Measurements from ENCODE around the gene TMEM145.

The TMEM145 gene

GRCh38 chr19:42277821-42278451 lies 35.2 kb upstream of the TMEM145 start:
- no peak for DNase-seq (ENCODE audit: low read depth in 2 of 2)

GRCh38 chr19:42278452-42279154 lies 34.5 kb upstream of the TMEM145 start:
- DNase-seq (ENCODE audit: low read depth in 2 of 2): no peak

- DNase-seq (ENCODE audit: low read depth in 2 of 2): no peak
These were observed 33.8 kb upstream of the TMEM145 start for GRCh38 chr19:42279155-42279901.

- peak; percentile 63 to 81 for DNase-seq (ENCODE audit: low read depth in 2 of 2)
These were observed 33.0 kb upstream of the TMEM145 start for GRCh38 chr19:42279902-42280814.

- DNase-seq (ENCODE audit: low read depth in 2 of 2): peak in 1 of 2 donors; percentile 38
These were observed 32.3 kb upstream of the TMEM145 start for GRCh38 chr19:42280815-42281145.

- DNase-seq (ENCODE audit: low read depth in 2 of 2): no peak
These were observed 31.8 kb upstream of the TMEM145 start for GRCh38 chr19:42281146-42281826.

- no peak for DNase-seq (ENCODE audit: low read depth in 2 of 2)
These were observed 31.0 kb upstream of the TMEM145 start for GRCh38 chr19:42281827-42282762.

GRCh38 chr19:42282819-42283187 lies 30.3 kb upstream of the TMEM145 start:
- no peak for DNase-seq (ENCODE audit: low read depth in 2 of 2)

- DNase-seq (ENCODE audit: low read depth in 2 of 2): peak; percentile 90 to 97
These were observed 29.7 kb upstream of the TMEM145 start for GRCh38 chr19:42283188-42284065.

GRCh38 chr19:42284066-42284501 lies 29.0 kb upstream of the TMEM145 start:
- DNase-seq (ENCODE audit: low read depth in 2 of 2): peak; percentile 59 to 76

GRCh38 chr19:42284591-42285341 lies 28.3 kb upstream of the TMEM145 start:
- DNase-seq (ENCODE audit: low read depth in 2 of 2): no peak

- DNase-seq (ENCODE audit: low read depth in 2 of 2): no peak
These were observed 27.6 kb upstream of the TMEM145 start for GRCh38 chr19:42285541-42285941.

- DNase-seq (ENCODE audit: low read depth in 2 of 2): no peak
These were observed 27.1 kb upstream of the TMEM145 start for GRCh38 chr19:42285988-42286348.

- DNase-seq (ENCODE audit: low read depth in 2 of 2): no peak
These were observed 26.6 kb upstream of the TMEM145 start for GRCh38 chr19:42286349-42287016.

- no peak for DNase-seq (ENCODE audit: low read depth in 2 of 2)
These were observed 25.9 kb upstream of the TMEM145 start for GRCh38 chr19:42287017-42287826.

GRCh38 chr19:42287827-42288107 lies 25.3 kb upstream of the TMEM145 start:
- no peak for DNase-seq (ENCODE audit: low read depth in 2 of 2)

- no peak for DNase-seq (ENCODE audit: low read depth in 2 of 2)
These were observed 24.7 kb upstream of the TMEM145 start for GRCh38 chr19:42288387-42288786.

Data from stimulated activated CD8-positive, alpha-beta memory T cell treated with anti-CD3 and anti-CD28 coated beads, Interleukin-7, amount 100 ng/mL, for 4 hours (primary cell).